HepG2 (cell line): ENCODE results near the gene KIAA0232. TPM values are rescaled to one million over a fixed set of nuclear protein-coding genes. Genes with fewer than 3 reads are reported as not detected.
"Not testable (repeated sequence)": the region's sequence is repeated elsewhere in the genome, so short reads cannot be mapped to it uniquely, and the experiment has no call there.

ENCODE experiments used
- ATAC-seq: fragments of 200-7000 bp; cut with Tn5 transposase; 3 replicates; pipeline ENCODE4 v1.9.1; 2020; ENCODE audit warnings: mild to moderate bottlenecking, moderate library complexity
- BruUV-seq: library from RNA; stranded (reverse); fragments of 400-500 nt; replicated peaks from 2 replicates; lab custom pipeline; 2021; lab: Mats Ljungman, UMichigan
- CTCF ChIA-PET: fragments of 300-600 bp; formaldehyde crosslinking; extraction: SDS; loops from one replicate; lab custom pipeline; 2021; ENCODE audit warnings: low total read pairs, inconsistent platforms, low intra/inter-chr PET ratio; lab: Yijun Ruan, JAX
- POLR2A ChIA-PET: fragments of 350-600 bp; sonication (Branson Sonifier 250); formaldehyde crosslinking; loops from one replicate; lab custom pipeline; 2020; ENCODE audit warnings: antibody characterized with exemption, inconsistent platforms; lab: Yijun Ruan, JAX
- DNase-seq: peaks from one replicate; pipeline ENCODE4 v3.0.0-alpha.2; 2015; ENCODE audit warnings: low spot score
- FAIRE-seq: peaks from 3 replicates; lab custom pipeline; 2011; peaks lifted over from hg19 to GRCh38; lab: Jason Lieb, UNC
- H2AFZ ChIP-seq: one replicate; pipeline ENCODE4 v1.6.1; 2011; ENCODE audit warnings: low read length, inconsistent platforms
- H3K27ac ChIP-seq: fragments of 300-600 bp; 3 replicates; pipeline ENCODE4 v1.8.0; 2011; ENCODE audit warnings: mixed run types, mild to moderate bottlenecking, mixed read lengths, low read length, inconsistent platforms; ENCODE audit not compliant: insufficient read depth; ENCODE audit errors: extremely low read length
- H3K27me3 ChIP-seq, 2 experiments: fragments of 200-600 bp in 1 of 2; 2 replicates in 1 of 2; 3 replicates in 1 of 2; pipeline versions ENCODE4 v1.6.0 to v1.8.0; 2011; ENCODE audit warnings: low read length in 2 of 2, mild to moderate bottlenecking in 2 of 2, moderate library complexity in 2 of 2, inconsistent platforms in 1 of 2; ENCODE audit not compliant: insufficient read depth in 2 of 2, control insufficient read depth in 1 of 2
- H3K36me3 ChIP-seq, 2 experiments: fragments of 200-600 bp in 1 of 2; replicated peaks in 1 of 2; 2 replicates in 1 of 2; 3 replicates in 1 of 2; pipeline versions ENCODE4 v1.5.1 to v1.8.0; 2011; ENCODE audit warnings: low read length in 2 of 2, inconsistent platforms in 1 of 2; ENCODE audit not compliant: insufficient read depth in 2 of 2, control insufficient read depth in 1 of 2
- H3K4me1 ChIP-seq: 2 replicates; pipeline ENCODE4 v1.5.1; 2012; ENCODE audit warnings: low read length, inconsistent platforms; ENCODE audit not compliant: insufficient read depth
- H3K4me2 ChIP-seq: 2 replicates; pipeline ENCODE4 v1.6.0; 2011; ENCODE audit warnings: low read depth, low read length, inconsistent platforms
- H3K4me3 ChIP-seq, 3 experiments: fragments of 200-600 bp in 1 of 3; sonication (generic), shearing (Covaris generic) in 1 of 3; replicated peaks in 1 of 3; 2 replicates each; pipeline ENCODE4 v1.5.1; 2011 to 2016; ENCODE audit warnings: low read length in 3 of 3, inconsistent platforms in 2 of 3, low read depth in 2 of 3, mild to moderate bottlenecking in 2 of 3, control low read depth in 1 of 3, mixed read lengths in 1 of 3; ENCODE audit not compliant: insufficient read depth in 1 of 3
- H3K79me2 ChIP-seq: one replicate; pipeline ENCODE4 v1.6.1; 2011; ENCODE audit warnings: low read length, inconsistent platforms; ENCODE audit not compliant: insufficient read depth
- H3K9ac ChIP-seq: 2 replicates; pipeline ENCODE4 v1.6.0; 2011; ENCODE audit warnings: mild to moderate bottlenecking, low read depth, low read length, inconsistent platforms; ENCODE audit not compliant: insufficient read depth
- H3K9me3 ChIP-seq: 2 replicates; pipeline ENCODE4 v1.5.1; 2012; ENCODE audit warnings: mild to moderate bottlenecking, low read length
- H4K20me1 ChIP-seq: 2 replicates; pipeline ENCODE4 v1.6.0; 2011; ENCODE audit warnings: inconsistent platforms, mild to moderate bottlenecking, low read length, moderate library complexity; ENCODE audit not compliant: insufficient read depth
- WGBS: methylation state at CpG from one replicate; pipeline ENCODE4 v1.1.6; 2017; ENCODE audit warnings: low lambda C conversion rate; 5-methylcytosine and 5-hydroxymethylcytosine counted together
- in situ Hi-C: cut with HindIII; loops from 2 replicates; pipeline ENCODE4 v1.10.0; 2017; ENCODE audit warnings: low pct_unique_long_range_greater_than_20kb; ENCODE audit not compliant: extremely low pct_ligation_motif_present
- intact Hi-C: fragments of 100-400 bp; cut with micrococcal nuclease; formaldehyde crosslinking; loops from one replicate; pipeline ENCODE4 v1.10.0; 2022; ENCODE audit not compliant: unreplicated experiment
- polyA plus RNA-seq, 8 experiments: library from polyadenylated mRNA; depleted of rRNA in 3 of 8; stranded (reverse) in 7 of 8; unstranded in 1 of 8; fragments of >200 nt; fragmentation: Illumina TruSeq in 4 of 8; extraction: Trizol in 4 of 8; gene quantifications; 2 replicates each; pipeline versions ENCODE4 v1.2.1 to v1.2.3, GENCODE V29; 2011 to 2016; ENCODE audit warnings: low read depth in 4 of 8, missing spikeins in 1 of 8, mixed read lengths in 1 of 8; ENCODE audit not compliant: insufficient read depth in 1 of 8
- total RNA-seq, 5 experiments: library from RNA; depleted of rRNA; stranded (reverse); fragments of >200 nt; fragmentation: Illumina TruSeq; extraction: Trizol; gene quantifications; 2 replicates each; pipeline ENCODE4 v1.2.3, GENCODE V29; 2016; ENCODE audit warnings: low read depth in 1 of 5
- TF ChIP-seq, protein P1 (sequence below), 2 experiments: fragments of 450-650 bp in 1 of 2; sonication (generic) in 1 of 2; formaldehyde crosslinking in 1 of 2; IDR thresholded peaks; 2 replicates each; pipeline versions ENCODE4 v1.6.1 to v1.8.0; 2016 to 2022; ENCODE audit warnings: antibody characterized with exemption in 1 of 2, mild to moderate bottlenecking in 1 of 2, missing genetic modification reagents in 1 of 2

KIAA0232 gene
- total and polyA plus RNA-seq, 2 of the 13 experiments (the other 11 are each of a cell fraction or from before 2014, with no cell fraction given) = 7.8 to 17.1 TPM

DNA sequence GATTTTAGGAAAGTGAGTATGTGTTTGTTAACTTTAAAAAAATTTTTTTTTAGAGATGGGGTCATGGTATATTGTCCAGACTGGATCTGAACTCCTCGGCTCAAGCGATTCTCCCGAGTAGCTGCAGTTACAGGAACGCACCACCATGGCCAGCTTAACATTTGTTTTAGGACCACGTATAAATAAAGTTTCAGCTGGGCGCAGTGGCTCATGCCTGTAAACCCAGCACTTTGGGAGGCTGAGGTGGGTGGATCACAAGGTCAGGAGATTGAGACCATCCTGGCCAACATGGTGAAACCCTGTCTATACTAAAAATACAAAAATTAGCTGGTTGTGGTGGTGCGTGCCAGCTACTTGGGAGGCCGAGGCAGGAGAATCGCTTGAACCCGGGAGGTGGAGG, 129.4 kb downstream of the KIAA0232 start:
- H3K4me1 ChIP-seq = peaks cover 68% of the 10 kb centered on the region
- H3K9me3 ChIP-seq, ATAC-seq, in situ Hi-C loops, DNase-seq, H2AFZ ChIP-seq, CTCF ChIA-PET, H3K27me3 ChIP-seq, BruUV-seq, H3K36me3 ChIP-seq: not testable (repeated sequence)
- peak overlapping the region; percentile 96 for H3K4me2 ChIP-seq
- peak overlapping the region in 1 of 3 experiments; percentile 83; a peak in 2 of 6 replicates for H3K4me3 ChIP-seq
- peaks cover 39% of the 10 kb centered on the region; the same call in 1 of the 2 replicates for H4K20me1 ChIP-seq
- FAIRE-seq = peak; percentile 37
- intact Hi-C loops = loop anchor here (2.0 to 5.0 kb wide), 2 partner anchors 15 to 35 kb away; no protein-coding TSS in a partner anchor
- peak overlapping the region; percentile 87; the same call in 1 of the 2 replicates for H3K9ac ChIP-seq
- POLR2A ChIA-PET = interaction anchor here (0.9 to 11.5 kb wide), 10 partner anchors 8 to 195 kb away, joined by 3 to 215 read pairs (median 6); no protein-coding TSS in a partner anchor
- H3K79me2 ChIP-seq = peaks cover 66% of the 10 kb centered on the region
- TF ChIP-seq, protein P1, sequence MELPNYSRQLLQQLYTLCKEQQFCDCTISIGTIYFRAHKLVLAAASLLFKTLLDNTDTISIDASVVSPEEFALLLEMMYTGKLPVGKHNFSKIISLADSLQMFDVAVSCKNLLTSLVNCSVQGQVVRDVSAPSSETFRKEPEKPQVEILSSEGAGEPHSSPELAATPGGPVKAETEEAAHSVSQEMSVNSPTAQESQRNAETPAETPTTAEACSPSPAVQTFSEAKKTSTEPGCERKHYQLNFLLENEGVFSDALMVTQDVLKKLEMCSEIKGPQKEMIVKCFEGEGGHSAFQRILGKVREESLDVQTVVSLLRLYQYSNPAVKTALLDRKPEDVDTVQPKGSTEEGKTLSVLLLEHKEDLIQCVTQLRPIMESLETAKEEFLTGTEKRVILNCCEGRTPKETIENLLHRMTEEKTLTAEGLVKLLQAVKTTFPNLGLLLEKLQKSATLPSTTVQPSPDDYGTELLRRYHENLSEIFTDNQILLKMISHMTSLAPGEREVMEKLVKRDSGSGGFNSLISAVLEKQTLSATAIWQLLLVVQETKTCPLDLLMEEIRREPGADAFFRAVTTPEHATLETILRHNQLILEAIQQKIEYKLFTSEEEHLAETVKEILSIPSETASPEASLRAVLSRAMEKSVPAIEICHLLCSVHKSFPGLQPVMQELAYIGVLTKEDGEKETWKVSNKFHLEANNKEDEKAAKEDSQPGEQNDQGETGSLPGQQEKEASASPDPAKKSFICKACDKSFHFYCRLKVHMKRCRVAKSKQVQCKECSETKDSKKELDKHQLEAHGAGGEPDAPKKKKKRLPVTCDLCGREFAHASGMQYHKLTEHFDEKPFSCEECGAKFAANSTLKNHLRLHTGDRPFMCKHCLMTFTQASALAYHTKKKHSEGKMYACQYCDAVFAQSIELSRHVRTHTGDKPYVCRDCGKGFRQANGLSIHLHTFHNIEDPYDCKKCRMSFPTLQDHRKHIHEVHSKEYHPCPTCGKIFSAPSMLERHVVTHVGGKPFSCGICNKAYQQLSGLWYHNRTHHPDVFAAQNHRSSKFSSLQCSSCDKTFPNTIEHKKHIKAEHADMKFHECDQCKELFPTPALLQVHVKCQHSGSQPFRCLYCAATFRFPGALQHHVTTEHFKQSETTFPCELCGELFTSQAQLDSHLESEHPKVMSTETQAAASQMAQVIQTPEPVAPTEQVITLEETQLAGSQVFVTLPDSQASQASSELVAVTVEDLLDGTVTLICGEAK (IDR thresholded peaks at IDR 0.05) = not testable (repeated sequence)
- TF ChIP-seq, protein P1 (CRISPR knock-in tag; IDR thresholded peaks at IDR 0.05) = peak; percentile 96
- WGBS = 70% methylated on average over 10 of the region's 10 CpGs
- H3K27ac ChIP-seq = peak overlapping the region; percentile 73
